ENCODE measurements around the gene NXF1. TPM values are rescaled to one million over a fixed set of nuclear protein-coding genes. Genes with fewer than 3 reads are reported as not detected.

Gene NXF1
- total and polyA plus RNA-seq, 10 of the 15 experiments (the other 5 are each of a cell fraction or from before 2014, with no cell fraction given) = 20.7 to 84.9 (median 40.6) TPM

- TF ChIP-seq POLR2A (IDR thresholded peaks at IDR 0.05; ENCODE audit: low read depth, low read length) = peak; percentile 88
- TF ChIP-seq DPF2 (IDR thresholded peaks at IDR 0.05) = peak; percentile 98
- TF ChIP-seq TCF3 (IDR thresholded peaks at IDR 0.05; ENCODE audit: borderline replicate concordance, insufficient read depth, low read depth, low read length) = 0 out of 2 replicates have a peak, but pooled peaks have one; percentile 24
- TF ChIP-seq PAX8 (IDR thresholded peaks at IDR 0.05) = no peak
- no peak for TF ChIP-seq EGR1 (IDR thresholded peaks at IDR 0.05; ENCODE audit: borderline replicate concordance in 1 of 2, low read depth in 2 of 2, low read length in 2 of 2)
- TF ChIP-seq NR2F1 (conservative IDR thresholded peaks at IDR 0.05) = peak; percentile 65; the same call in 1 of the 2 replicates
- peak; percentile 66 for TF ChIP-seq E4F1 (IDR thresholded peaks at IDR 0.05; ENCODE audit: borderline replicate concordance, partially characterized antibody)
- no peak for TF ChIP-seq SUPT20H (IDR thresholded peaks at IDR 0.05; ENCODE audit: borderline replicate concordance, control insufficient read depth, low read depth, low read length)
- peak; percentile 94 for TF ChIP-seq SP1 (IDR thresholded peaks at IDR 0.05; ENCODE audit: low read depth, low read length)
- peak; percentile 52; the same call in 1 of the 2 replicates for TF ChIP-seq JUND (IDR thresholded peaks at IDR 0.05; ENCODE audit: low read depth, low read length)
- peak; percentile 80 for TF ChIP-seq SMARCA5 (IDR thresholded peaks at IDR 0.05)
- no peak for TF ChIP-seq ZZZ3 (IDR thresholded peaks at IDR 0.05; ENCODE audit: control insufficient read depth, insufficient read length, low read depth)
- no peak for TF ChIP-seq ELK1 (IDR thresholded peaks at IDR 0.05; ENCODE audit: low read depth, low read length)
- no peak for TF ChIP-seq MEF2A (IDR thresholded peaks at IDR 0.05; ENCODE audit: insufficient read depth, low read depth, low read length)
These were observed 26.5 kb upstream of the NXF1 start, which contains the start of gene STX5 (continued) for GRCh38 chr11:62831520-62832335.
